ENCODE data around the gene AP5S1.
"Not testable (repeated sequence)": the region's sequence is repeated elsewhere in the genome, so short reads cannot be mapped to it uniquely, and the experiment has no call there.

AP5S1 gene

GRCh38 chr20:3812975-3813847 is 7.1 kb upstream of the AP5S1 start:
- DNase-seq = no peak

GRCh38 chr20:3813848-3814581 is 6.3 kb upstream of the AP5S1 start:
- no peak for DNase-seq

GRCh38 chr20:3814928-3815495 is 5.3 kb upstream of the AP5S1 start:
- DNase-seq = no peak

GRCh38 chr20:3815703-3816315 is 4.5 kb upstream of the AP5S1 start:
- DNase-seq = no peak

GRCh38 chr20:3818155-3819151 is 1.9 kb upstream of the AP5S1 start:
- DNase-seq = no peak

GRCh38 chr20:3819411-3820047 is 818 bp upstream of the AP5S1 start:
- no peak for DNase-seq

- DNase-seq = no peak
These were observed 767 bp downstream of the AP5S1 start for GRCh38 chr20:3820901-3821727.

- no peak for DNase-seq
These were observed 1.6 kb downstream of the AP5S1 start for GRCh38 chr20:3821996-3822395.

GRCh38 chr20:3823881-3824280 is 3.5 kb downstream of the AP5S1 start:
- DNase-seq = no peak

- DNase-seq = no peak
These were observed 5.2 kb downstream of the AP5S1 start for GRCh38 chr20:3825526-3825925.

GRCh38 chr20:3826420-3826819 is 6.1 kb downstream of the AP5S1 start:
- DNase-seq = no peak

- no peak for DNase-seq
These were observed 8.5 kb downstream of the AP5S1 start for GRCh38 chr20:3828798-3829197.

GRCh38 chr20:3829891-3830290 is 9.5 kb downstream of the AP5S1 start:
- DNase-seq = not testable (repeated sequence)

- no peak for DNase-seq
These were observed 15.8 kb downstream of the AP5S1 start for GRCh38 chr20:3836132-3836531.

GRCh38 chr20:3839328-3839727 is 19.0 kb downstream of the AP5S1 start:
- no peak for DNase-seq

GRCh38 chr20:3840201-3840600 is 19.9 kb downstream of the AP5S1 start:
- DNase-seq = not testable (repeated sequence)

GRCh38 chr20:3842348-3842930 is 22.1 kb downstream of the AP5S1 start:
- DNase-seq = no peak

GRCh38 chr20:3843490-3843889 is 23.1 kb downstream of the AP5S1 start:
- DNase-seq = no peak

- DNase-seq = not testable (repeated sequence)
These were observed 23.8 kb downstream of the AP5S1 start for GRCh38 chr20:3843990-3844619.

- DNase-seq = no peak
These were observed 26.0 kb downstream of the AP5S1 start for GRCh38 chr20:3846378-3846739.

Data from NCI-H1417 treated with DMSO at 0.1 percent for 48 hours (cell line).